OCI-LY7 (cell line): ENCODE results near the gene GABARAP.

ENCODE experiments used
- CTCF ChIP-seq: fragments of 200-600 bp; sonication (generic); conservative IDR thresholded peaks from 2 replicates; pipeline ENCODE4 v1.5.1; 2014; ENCODE audit warnings: mild to moderate bottlenecking, antibody characterized with exemption, low read length, moderate library complexity, mixed read lengths
- EZH2phosphoT487 ChIP-seq: fragments of 200-600 bp; sonication (generic); IDR thresholded peaks from 2 replicates; pipeline ENCODE4 v1.6.1; 2018; ENCODE audit warnings: low read depth, borderline replicate concordance, mild to moderate bottlenecking, mixed run types, antibody characterized with exemption, low read length, moderate library complexity, mixed read lengths

GRCh38 chr17:7214300-7215135 lies 27.7 kb downstream of the GABARAP start:
- TF ChIP-seq CTCF (peak; percentile 74), EZH2phosphoT487 (no peak)
